T-helper 9 cell (primary cell): ENCODE measurements around the gene GLIS1.

ENCODE experiments used
- DNase-seq: peaks from one replicate; pipeline ENCODE4 v3.0.0-alpha.2; 2020

Gene GLIS1

GRCh38 chr1:53589043-53589887 is 149.7 kb downstream of the GLIS1 start:
- DNase-seq, result no peak

DNA sequence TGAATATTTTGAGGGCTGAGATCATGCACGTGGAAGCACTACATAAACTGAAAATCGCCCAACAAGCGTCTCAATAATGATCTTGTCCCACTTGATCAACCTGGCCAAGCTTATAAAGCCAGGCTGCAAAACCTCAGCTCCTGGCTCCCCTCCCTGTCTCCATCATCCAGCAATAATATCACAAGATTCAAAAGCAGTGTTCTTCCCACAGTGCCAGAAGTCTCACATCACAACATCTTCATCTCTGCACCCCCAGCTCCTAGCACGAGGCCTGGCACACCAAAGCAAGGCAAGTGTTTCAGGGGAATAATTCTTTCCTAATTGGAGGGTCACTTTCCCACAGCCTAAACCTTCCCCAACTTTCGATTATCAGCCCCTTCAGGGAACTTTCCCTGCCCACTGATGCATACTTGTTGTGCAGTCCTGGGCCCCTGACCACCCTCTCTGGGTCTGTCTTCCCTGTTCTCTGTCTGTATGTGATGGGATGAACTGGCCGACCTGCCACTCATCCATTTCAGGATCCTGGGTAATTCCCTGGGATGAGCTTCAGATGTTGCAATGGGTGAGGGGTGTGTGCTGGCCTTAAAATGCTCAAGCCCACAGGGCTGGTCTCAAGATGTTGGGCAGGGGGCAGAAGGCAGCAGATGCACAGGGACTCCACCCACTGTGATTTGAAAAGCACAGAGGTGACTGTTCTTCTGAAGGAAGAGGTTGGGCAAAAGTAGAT is 150.7 kb downstream of the GLIS1 start:
- DNase-seq, result no peak

DNA sequence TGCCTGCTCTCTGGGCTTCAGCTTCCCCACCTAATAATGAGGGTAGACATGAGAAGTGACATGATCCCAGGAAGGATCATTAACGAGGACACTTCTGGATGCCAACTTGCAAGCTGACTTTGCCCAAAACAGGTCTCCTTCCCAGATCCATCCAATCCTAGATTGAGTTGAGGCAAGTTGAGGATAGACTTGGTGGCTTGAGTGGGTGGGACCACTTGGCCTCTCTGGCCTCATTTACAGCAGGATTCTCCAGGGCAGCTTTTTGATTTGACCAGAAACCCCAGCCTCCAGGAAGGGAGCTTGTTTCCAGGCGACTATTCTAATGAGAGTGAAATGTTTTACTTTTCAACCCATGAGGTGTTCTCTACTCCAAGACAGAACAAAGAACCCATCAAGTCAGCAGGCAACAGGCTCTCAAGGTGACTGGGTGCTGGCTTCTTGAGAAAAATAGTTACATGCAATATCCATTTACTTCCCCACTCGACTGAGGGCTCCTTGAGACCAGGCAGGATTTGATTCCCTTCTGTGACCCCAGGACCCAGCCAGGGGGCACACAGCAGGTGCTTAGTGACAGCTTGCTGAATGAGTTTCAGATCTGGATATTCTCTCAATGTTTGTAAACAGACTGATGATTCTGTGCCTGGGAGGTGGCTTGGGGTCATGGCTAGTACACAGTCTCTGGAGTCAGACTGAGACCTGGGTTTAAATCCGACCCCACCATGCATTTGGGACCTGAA is 151.5 kb downstream of the GLIS1 start:
- DNase-seq, result no peak

- DNase-seq, result no peak
Observed at GRCh38 chr1:53586765-53587164, 152.2 kb downstream of the GLIS1 start.

- DNase-seq, result no peak
Observed at GRCh38 chr1:53585565-53585964, 153.4 kb downstream of the GLIS1 start.

GRCh38 chr1:53585129-53585528 is 153.8 kb downstream of the GLIS1 start:
- DNase-seq, result no peak

GRCh38 chr1:53584777-53585107 is 154.2 kb downstream of the GLIS1 start:
- DNase-seq, result no peak

DNA sequence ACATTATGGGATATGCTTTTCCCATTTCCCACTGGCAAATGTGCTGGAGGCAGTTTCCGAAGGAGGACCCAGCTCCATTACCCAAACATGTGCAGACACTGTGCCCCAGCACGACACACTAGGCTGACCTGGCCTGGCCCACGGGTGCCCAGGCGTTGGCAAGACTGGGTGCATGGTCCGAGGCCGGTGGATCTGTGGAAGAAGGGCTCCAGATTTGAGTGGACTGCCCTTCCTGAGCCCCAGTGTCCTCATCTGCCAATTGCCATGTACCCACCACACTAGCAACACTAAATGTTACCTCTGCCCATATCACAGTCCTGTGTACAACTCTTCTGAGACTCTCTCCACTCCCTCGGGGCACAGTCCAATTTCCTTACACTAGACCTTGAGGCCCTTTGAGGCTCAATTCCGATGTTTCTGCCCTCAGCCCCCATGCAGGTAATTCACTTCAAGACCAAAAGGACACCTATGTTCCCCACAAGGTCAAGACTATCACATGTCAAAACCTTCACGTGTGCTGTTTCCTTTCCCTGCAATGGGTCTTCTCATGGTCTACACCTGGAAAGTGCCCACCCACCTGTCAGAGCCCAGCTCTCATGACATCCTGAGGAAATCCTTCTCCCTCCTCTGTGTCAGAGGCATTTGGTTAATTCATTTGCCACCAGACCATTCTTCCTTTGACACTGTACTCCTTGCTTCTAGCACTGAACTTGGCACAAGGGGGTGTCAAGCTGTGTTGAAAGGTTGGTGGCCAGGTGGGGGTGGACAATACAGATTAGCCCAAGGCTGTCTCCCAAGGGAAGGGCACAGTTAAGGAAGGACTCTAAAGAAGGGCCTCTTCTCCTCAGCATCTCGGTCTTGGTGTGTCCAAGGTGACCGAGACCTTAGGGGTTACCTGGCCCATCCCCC is 154.8 kb downstream of the GLIS1 start:
- DNase-seq, result no peak

- no peak for DNase-seq
Observed at GRCh38 chr1:53583021-53583867, 155.7 kb downstream of the GLIS1 start.

GRCh38 chr1:53582211-53583020 is 156.5 kb downstream of the GLIS1 start:
- no peak for DNase-seq

GRCh38 chr1:53581476-53581875 is 157.5 kb downstream of the GLIS1 start:
- DNase-seq, result no peak

DNA sequence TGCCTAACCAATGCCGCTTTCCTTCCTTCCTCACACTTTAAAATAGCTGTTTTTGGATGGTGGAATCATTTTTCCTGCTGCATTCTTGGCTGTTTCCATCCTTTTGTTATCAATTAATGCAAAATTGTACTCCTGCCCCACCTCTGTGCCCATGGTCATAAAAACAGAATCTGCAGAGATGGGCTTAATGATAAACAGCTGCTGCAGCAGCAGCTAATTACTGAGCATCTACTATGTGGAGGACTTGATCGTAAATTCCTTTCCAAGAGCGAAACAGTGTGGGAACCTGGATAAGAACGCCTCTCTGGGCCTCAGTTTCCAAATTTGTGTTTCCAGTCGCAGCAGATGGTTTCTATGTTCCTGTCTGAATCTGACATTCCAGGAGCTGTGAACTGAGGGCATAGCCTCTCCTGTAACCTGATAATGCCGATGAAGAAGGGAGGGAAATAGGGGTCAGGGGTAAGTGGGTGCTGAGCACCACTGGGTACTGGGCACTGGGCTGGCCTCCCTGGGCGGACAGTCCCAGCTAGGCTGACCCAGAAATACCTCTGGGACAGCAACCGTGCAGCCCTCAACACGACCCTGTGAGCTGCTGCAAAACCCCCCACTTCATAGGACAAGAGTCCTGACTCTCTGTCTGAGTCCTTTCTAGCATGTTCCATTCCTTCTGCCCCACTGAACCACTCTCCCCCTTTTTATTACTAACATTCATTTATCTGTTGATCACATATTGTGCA is 158.1 kb downstream of the GLIS1 start:
- DNase-seq, result no peak

DNA sequence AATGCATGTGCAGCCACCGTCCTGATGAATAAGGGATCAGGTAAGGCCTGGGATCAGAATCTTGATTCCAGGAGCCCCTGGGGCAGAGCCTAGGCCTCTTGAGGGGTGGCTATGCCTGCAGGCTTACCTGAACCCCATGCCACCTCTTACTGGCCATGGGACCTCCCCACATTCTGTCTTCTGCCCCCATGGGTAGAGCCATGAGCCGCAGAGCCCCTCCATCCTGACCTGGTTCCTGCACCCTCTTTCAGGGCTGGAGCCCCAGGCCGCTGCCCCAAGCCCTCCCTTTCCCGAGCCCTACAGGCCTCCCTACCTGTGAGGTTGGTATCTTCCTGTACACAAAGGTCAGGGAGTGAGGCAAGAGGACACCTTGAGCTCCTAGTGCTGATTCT is 159.0 kb downstream of the GLIS1 start:
- no peak for DNase-seq

DNA sequence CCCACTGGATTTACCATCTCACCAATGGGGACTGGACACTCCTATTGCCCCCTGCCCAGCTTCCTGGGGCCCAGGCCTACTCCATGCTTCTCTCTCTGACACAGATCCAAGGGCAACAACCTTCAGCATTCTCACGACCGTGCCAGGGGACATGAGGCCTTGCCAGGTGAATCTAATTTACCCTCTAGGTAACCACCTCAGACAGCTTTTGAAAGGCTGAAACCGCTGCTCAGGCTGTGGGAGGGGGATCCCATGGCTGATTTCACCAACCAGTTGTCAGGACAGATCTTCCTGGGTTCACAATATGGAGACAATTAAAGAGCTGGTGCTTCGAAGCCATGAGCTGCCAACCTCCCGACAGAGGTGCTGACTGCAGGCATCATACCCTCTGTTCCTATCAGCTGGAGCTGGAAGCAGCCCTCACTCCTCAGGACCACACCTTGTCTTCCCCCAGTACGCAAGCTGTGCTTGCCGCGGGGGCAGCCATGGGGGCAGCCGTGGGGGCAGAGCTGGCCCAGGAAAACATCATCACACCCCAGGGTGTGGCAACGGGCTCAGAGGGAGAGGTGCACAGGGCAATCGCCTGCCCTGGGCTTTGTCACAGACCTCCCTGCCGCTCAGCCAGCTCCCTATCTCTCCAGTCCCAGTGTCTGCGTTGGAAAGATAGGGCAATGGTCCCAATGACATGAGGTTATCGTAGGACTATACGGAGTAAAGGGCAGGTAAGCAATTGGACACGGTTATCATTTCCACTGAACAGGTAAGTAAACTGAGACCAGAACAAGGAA is 159.5 kb downstream of the GLIS1 start:
- DNase-seq, result no peak

DNA sequence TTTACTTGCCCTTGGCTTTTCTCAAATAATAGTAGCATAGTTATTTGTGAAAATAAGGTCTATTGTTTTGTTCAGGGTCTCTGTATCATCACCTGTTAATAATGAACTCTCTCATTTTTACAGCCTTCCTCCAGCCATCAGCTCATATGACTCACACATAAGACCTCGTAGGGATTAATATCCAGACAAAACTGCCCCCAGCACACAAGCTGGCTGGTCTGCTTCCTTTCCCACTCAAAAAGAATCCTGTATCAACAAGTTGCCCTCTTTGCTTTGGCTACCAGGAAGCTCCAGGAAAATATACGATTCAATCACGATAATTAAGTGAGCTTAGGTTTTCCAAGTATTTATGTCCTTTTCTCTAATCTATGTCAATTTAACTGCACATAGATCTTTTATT is 160.6 kb downstream of the GLIS1 start:
- DNase-seq, result no peak

- no peak for DNase-seq
Observed at GRCh38 chr1:53577761-53578100, 161.2 kb downstream of the GLIS1 start.

DNA sequence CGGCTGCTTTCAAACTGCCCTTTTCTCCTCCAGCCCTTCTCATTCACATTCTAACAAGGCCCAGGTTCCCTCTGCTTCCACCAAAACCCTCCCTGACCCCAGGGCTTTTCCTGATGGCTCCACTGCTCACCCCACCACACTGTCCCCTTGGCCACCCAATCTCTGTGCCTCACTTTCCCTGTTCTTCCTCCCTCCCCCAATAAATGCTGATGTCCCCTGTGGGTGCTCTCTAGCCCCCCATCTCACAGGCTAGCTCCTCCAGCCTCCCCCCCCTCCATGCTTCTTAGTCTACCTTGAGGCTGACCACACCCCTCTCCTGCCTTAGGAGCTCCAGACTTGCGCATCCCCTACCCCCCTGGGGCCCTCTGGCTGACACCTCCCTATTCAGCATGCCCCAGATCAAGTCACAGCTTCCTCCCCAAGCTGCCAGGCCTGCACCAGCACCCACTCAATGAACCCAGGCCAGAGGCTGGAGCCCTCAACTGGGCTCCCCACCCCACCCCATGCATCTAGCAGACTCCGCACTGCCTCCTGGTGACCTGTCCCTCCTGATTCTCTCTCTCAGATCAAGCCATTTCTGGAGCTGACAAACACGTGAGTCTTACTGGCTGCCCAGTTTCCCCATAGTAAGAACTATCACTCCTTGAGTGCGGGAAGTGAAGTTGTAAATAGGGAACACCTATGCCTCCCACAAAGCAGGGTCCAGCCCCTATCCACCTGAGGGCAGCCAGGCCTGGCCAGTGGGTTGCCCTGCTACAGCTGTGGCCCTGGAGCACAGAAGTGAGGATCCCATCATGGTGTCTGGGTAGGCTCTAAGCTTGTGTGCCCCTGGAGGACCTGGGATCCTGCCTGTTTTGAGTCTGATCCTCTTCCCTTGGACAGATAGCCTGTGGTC is 161.9 kb downstream of the GLIS1 start:
- no peak for DNase-seq

DNA sequence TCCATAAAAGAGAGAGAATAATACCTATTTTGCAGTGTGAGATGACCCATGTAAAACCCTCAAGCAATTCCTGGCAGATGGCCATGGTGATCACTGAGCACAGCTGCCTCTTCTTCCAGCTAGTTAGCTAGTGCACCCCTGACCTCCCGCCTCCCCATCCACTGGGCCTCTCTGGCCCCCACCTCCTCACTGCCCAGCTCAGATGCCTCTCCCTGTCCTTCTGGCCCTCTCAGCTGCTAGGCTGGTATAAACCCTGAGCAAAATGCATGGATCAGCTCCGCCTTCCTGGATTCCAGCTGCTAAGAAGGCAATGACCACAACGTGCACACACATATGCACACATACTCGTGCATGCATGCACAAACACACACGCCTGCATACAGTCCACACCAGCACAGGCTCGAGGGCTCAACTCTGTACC is 162.6 kb downstream of the GLIS1 start:
- DNase-seq, result no peak
